Neutrophil (primary cell): ENCODE measurements around the gene LSM3.

Experiments used
- H3K27ac ChIP-seq: fragments of 200-600 bp; sonication (generic); 2 replicates; pipeline ENCODE4 v1.5.1; 2016; ENCODE audit warnings: mild to moderate bottlenecking, moderate library complexity
- H3K27me3 ChIP-seq: fragments of 200-600 bp; sonication (generic); 2 replicates; pipeline ENCODE4 v1.6.0; 2016; ENCODE audit warnings: mild to moderate bottlenecking
- H3K36me3 ChIP-seq: fragments of 200-600 bp; sonication (generic); 2 replicates; pipeline ENCODE4 v1.5.1; 2017
- H3K4me1 ChIP-seq, 2 experiments: fragments of 200-600 bp in 1 of 2; sonication (generic) in 1 of 2; 1 replicate in 1 of 2; 2 replicates in 1 of 2; pipeline versions ENCODE4 v1.5.1 to v1.6.1; 2013 to 2016; ENCODE audit warnings: low read depth in 1 of 2, low read length in 1 of 2, mild to moderate bottlenecking in 1 of 2, moderate library complexity in 1 of 2; ENCODE audit not compliant: control insufficient read depth in 1 of 2, insufficient read depth in 1 of 2
- H3K4me3 ChIP-seq, 2 experiments: fragments of 200-600 bp in 1 of 2; sonication (generic) in 1 of 2; 1 replicate in 1 of 2; 2 replicates in 1 of 2; pipeline ENCODE4 v1.5.1; 2013 to 2016; ENCODE audit warnings: low read depth in 1 of 2, low read length in 1 of 2, mild to moderate bottlenecking in 1 of 2, moderate library complexity in 1 of 2
- H3K9me3 ChIP-seq: fragments of 200-600 bp; sonication (generic); 2 replicates; pipeline ENCODE4 v1.5.1; 2016
- TF ChIP-seq, protein P1 (sequence below): fragments of 200-600 bp; sonication (generic); IDR thresholded peaks from 2 replicates; pipeline ENCODE4 v1.5.1; 2016; ENCODE audit warnings: antibody characterized with exemption

The LSM3 gene

DNA sequence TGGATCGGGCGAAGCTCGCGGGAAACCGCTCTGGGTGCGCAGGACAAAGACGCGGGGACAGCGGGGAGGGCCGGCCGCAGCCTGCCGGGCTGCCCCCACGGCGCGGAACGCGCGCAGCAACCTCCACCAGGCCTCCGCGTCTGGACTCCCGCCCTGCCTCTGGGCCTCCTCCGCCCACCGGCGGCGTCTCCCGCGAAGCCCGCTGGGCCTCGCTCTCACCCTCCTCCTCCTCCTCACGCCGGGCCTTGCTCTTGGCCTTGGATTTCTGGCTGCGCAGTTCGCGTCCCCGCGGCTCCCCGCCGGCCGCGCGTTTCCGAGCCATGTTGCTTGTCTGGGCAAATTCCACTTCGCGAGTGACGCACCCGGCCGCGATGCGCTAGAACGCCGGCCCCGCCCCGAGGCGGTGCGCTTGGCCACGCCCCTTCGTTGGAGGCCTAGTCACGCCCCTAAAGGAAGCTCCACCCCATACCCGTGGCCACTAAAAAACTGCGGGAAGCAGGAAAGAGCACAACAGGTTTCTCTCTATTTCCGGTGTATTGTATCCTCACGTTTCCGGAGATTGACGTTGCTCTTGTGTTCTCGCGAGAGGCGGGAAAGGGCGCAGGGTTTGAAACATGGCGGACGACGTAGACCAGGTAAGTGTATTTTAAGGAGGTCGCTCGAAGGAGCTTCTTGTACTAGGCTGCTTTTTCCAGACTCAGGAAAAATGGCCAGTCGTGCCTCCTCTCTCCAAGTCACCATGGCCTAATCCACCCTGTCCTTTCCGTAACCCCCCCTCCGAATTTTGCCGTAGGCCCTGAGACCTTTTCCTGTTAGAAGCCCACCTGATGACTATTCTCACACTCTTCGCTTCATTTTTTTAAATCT lies at the start of gene LSM3, which contains the start of gene XPC:
LSM3 (plus strand) TSS at position 571 of the 867 bp plus-strand sequence; CDS start at position 615, 44 bp downstream.
XPC (minus strand) TSS at position 355 of the 867 bp plus-strand sequence; CDS start at position 322, 33 bp downstream.
- Histone ChIP-seq H3K9me3 (no peaks in the 10 kb centered on the region), H3K27me3 (no peaks in the 10 kb centered on the region), H3K27ac (peak within 1 kb of the TSS; percentile 91), H3K4me3 (peak within 1 kb of the TSS; percentile 69 to 81), H3K36me3 (peaks cover 18% of the 10 kb centered on the region), H3K4me1 (peaks cover 16 to 18% of the 10 kb centered on the region in 2 experiments)
- TF ChIP-seq, protein P1, sequence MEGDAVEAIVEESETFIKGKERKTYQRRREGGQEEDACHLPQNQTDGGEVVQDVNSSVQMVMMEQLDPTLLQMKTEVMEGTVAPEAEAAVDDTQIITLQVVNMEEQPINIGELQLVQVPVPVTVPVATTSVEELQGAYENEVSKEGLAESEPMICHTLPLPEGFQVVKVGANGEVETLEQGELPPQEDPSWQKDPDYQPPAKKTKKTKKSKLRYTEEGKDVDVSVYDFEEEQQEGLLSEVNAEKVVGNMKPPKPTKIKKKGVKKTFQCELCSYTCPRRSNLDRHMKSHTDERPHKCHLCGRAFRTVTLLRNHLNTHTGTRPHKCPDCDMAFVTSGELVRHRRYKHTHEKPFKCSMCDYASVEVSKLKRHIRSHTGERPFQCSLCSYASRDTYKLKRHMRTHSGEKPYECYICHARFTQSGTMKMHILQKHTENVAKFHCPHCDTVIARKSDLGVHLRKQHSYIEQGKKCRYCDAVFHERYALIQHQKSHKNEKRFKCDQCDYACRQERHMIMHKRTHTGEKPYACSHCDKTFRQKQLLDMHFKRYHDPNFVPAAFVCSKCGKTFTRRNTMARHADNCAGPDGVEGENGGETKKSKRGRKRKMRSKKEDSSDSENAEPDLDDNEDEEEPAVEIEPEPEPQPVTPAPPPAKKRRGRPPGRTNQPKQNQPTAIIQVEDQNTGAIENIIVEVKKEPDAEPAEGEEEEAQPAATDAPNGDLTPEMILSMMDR, result peak; percentile 41

DNA sequence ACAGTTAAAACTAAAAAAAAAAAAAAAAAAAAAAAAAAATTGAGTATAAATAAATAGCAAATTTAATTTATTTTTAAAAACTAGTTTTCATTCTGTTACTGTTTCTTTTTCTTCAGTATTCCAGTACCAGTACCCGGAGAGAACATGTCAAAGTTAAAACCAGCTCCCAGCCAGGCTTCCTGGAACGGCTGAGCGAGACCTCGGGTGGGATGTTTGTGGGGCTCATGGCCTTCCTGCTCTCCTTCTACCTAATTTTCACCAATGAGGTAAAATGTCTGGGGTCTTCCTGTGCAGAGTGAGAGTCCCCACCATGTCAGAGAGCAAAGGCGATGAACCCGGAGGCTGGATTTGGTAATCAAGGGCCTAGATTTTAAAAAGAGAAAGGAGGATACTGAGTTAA lies 49.3 kb upstream of the LSM3 start:
- TF ChIP-seq, protein P1, result no peak
- Histone ChIP-seq H3K4me3 (no peak overlapping the region), H3K9me3 (no peaks in the 10 kb centered on the region), H3K27ac (no peak overlapping the region), H3K27me3 (no peaks in the 10 kb centered on the region), H3K36me3 (peaks cover 72% of the 10 kb centered on the region), H3K4me1 (peaks cover 21 to 23% of the 10 kb centered on the region in 2 experiments)

DNA sequence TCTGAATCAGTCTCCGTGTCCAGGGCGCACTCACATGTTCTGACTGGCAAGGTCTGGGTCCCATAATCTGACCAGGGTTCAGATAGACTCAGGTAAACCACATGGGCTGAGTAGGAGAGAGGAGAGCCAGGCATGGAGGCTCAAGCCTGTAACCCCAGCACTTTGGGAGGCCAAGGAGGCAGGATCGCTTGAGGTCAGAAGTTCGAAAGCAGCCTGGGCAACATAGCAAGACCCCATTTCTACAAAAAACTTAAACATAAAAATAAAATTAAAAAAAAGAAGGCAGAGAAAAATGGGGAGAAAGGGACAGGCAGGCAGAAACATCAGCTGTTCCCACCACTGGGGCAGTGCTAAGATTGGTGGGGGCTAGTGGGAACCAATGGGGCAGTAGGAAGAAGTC lies 48.4 kb upstream of the LSM3 start:
- Histone ChIP-seq H3K36me3 (peaks cover 81% of the 10 kb centered on the region), H3K27me3 (no peaks in the 10 kb centered on the region), H3K4me3 (no peak overlapping the region), H3K9me3 (no peaks in the 10 kb centered on the region), H3K4me1 (peaks cover 19 to 21% of the 10 kb centered on the region in 2 experiments), H3K27ac (no peak overlapping the region)
- TF ChIP-seq, protein P1, result no peak

DNA sequence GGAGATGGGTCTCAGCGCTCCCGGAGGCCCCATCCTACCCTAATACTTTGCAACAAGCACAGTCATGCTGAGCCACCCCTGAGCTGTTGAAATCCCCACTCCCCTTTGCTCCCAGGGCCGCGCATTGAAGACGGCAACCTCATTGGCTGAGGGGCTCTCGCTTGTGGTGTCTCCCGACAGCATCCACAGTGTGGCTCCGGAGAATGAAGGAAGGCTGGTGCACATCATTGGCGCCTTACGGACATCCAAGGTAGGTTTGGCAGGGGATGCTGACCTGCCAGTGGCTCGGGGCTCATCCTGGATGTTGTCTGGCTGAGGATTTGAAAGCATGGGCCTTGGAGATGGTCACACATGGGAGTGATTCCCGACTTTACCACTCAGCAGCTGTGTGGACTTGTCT lies 47.9 kb upstream of the LSM3 start:
- H3K9me3 ChIP-seq, result no peaks in the 10 kb centered on the region
- H3K27me3 ChIP-seq, result no peaks in the 10 kb centered on the region
- H3K4me1 ChIP-seq, result peaks cover 15 to 17% of the 10 kb centered on the region in 2 experiments
- H3K36me3 ChIP-seq, result peaks cover 86% of the 10 kb centered on the region
- TF ChIP-seq, protein P1, result no peak
- H3K4me3 ChIP-seq, result no peak overlapping the region
- H3K27ac ChIP-seq, result no peak overlapping the region

DNA sequence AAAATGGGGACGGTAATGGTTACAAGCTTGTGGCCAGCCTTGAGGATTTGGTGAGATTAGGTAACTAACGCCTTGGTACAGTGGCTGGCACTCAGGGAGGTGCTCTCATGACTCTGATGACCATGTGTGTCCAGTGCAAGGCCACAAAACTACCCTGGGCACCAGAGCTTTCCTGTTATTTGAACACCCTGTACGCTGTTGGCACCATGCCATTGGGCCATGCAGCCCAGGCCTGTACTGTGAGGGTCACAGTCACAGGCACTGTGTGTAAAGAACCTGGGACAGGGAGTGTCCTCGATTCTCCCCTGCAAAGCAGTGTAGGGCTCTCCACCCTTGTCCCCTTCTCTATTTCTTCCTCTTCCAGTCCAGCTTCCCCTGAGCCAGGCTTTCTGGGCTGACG lies 47.5 kb upstream of the LSM3 start:
- Histone ChIP-seq H3K4me3 (no peak overlapping the region), H3K36me3 (peaks cover 90% of the 10 kb centered on the region), H3K9me3 (no peaks in the 10 kb centered on the region), H3K4me1 (peaks cover 11 to 13% of the 10 kb centered on the region in 2 experiments), H3K27me3 (no peaks in the 10 kb centered on the region), H3K27ac (no peak overlapping the region)
- TF ChIP-seq, protein P1, result no peak
